ENCODE measurements around the gene WNK3. TPM values are rescaled to one million over a fixed set of nuclear protein-coding genes. Genes with fewer than 3 reads are reported as not detected.
"Not testable (repeated sequence)": the region's sequence is repeated elsewhere in the genome, so short reads cannot be mapped to it uniquely, and the experiment has no call there.

The WNK3 gene
- 10 to 100 TPM in 5 of 8 experiments, under 1 TPM in 3; 0.20 to 23.2 (median 17.7) TPM for total RNA-seq

- 24 to 60% methylated on average over 2 to 12 of the region's 88 CpGs; no CpG with 5 or more reads in 8 of the 10 experiments for WGBS, 10 experiments
- in situ Hi-C loops (cut with MboI; ENCODE audit: low pct_unique_long_range_greater_than_20kb in 2 of 9, low sequenced_read_pairs in 9 of 9, unreplicated experiment in 9 of 9): no loop called here
- H3K4me3 ChIP-seq: peak within 1 kb of the TSS; percentile 45 to 77 (median 53)
- peak within 1 kb of the TSS; percentile 97 for H3K27ac ChIP-seq
- H3K4me1 ChIP-seq (replicated peaks in 1 of 2): peaks cover 4 to 9% of the 10 kb centered on the region in 2 donors
- peak; percentile 78 to 85 (median 82) for ATAC-seq (replicated peaks in 6 of 8)
Measured at GRCh38 chrX:54357414-54358377, at the start of gene WNK3. Gene WNK3 (minus strand): TSS chrX:54358046.

- ATAC-seq (replicated peaks in 6 of 8): no peak
- WGBS, 10 experiments: 0 to 80% (median 14%) methylated on average over 1 to 2 of the region's 2 CpGs; no CpG with 5 or more reads in 5 of the 10 experiments
- Histone ChIP-seq H3K4me3 (no peak overlapping the region), H3K4me1 (replicated peaks in 1 of 2) (no peaks in the 10 kb centered on the region), H3K27ac (no peak overlapping the region)
- in situ Hi-C loops (cut with MboI; ENCODE audit: low pct_unique_long_range_greater_than_20kb in 2 of 9, low sequenced_read_pairs in 9 of 9, unreplicated experiment in 9 of 9): no loop called here
Measured at GRCh38 chrX:54407266-54407665, 49.4 kb upstream of the WNK3 start.

GRCh38 chrX:54397113-54397512, 39.3 kb upstream of the WNK3 start:
- no peaks in the 10 kb centered on the region for H3K4me1 ChIP-seq (replicated peaks in 1 of 2)
- H3K27ac ChIP-seq: no peak overlapping the region
- 63% methylated on average over 1 of the region's 1 CpG; no CpG with 5 or more reads in 9 of the 10 experiments for WGBS, 10 experiments
- no peak for ATAC-seq (replicated peaks in 6 of 8)
- in situ Hi-C loops (cut with MboI; ENCODE audit: low pct_unique_long_range_greater_than_20kb in 2 of 9, low sequenced_read_pairs in 9 of 9, unreplicated experiment in 9 of 9): no loop called here
- H3K4me3 ChIP-seq: no peak overlapping the region

GRCh38 chrX:54386314-54386713, 28.5 kb upstream of the WNK3 start:
- H3K27ac ChIP-seq: no peak overlapping the region
- H3K4me3 ChIP-seq: no peak overlapping the region
- H3K4me1 ChIP-seq (replicated peaks in 1 of 2): no peaks in the 10 kb centered on the region
- no peak for ATAC-seq (replicated peaks in 6 of 8)
- 0 to 25% (median 13%) methylated on average over 1 of the region's 1 CpG; no CpG with 5 or more reads in 7 of the 10 experiments for WGBS, 10 experiments
- in situ Hi-C loops (cut with MboI; ENCODE audit: low pct_unique_long_range_greater_than_20kb in 2 of 9, low sequenced_read_pairs in 9 of 9, unreplicated experiment in 9 of 9): no loop called here

GRCh38 chrX:54384661-54385060, 26.8 kb upstream of the WNK3 start:
- H3K27ac ChIP-seq; H3K4me3 ChIP-seq; in situ Hi-C loops (cut with MboI; ENCODE audit: low pct_unique_long_range_greater_than_20kb in 2 of 9, low sequenced_read_pairs in 9 of 9, unreplicated experiment in 9 of 9); H3K4me1 ChIP-seq (replicated peaks in 1 of 2); ATAC-seq (replicated peaks in 6 of 8): not testable (repeated sequence)
- WGBS, 10 experiments: 0 to 57% methylated on average over 1 to 3 of the region's 5 CpGs; no CpG with 5 or more reads in 8 of the 10 experiments

- 14 to 25% methylated on average over 1 of the region's 4 CpGs; no CpG with 5 or more reads in 8 of the 10 experiments for WGBS, 10 experiments
- in situ Hi-C loops (cut with MboI; ENCODE audit: low pct_unique_long_range_greater_than_20kb in 2 of 9, low sequenced_read_pairs in 9 of 9, unreplicated experiment in 9 of 9): no loop called here
Measured at GRCh38 chrX:54359408-54359807, 1.6 kb upstream of the WNK3 start.

GRCh38 chrX:54358424-54359211, 772 bp upstream of the WNK3 start:
- WGBS, 10 experiments: 10 to 46% (median 40%) methylated on average over 1 to 19 of the region's 54 CpGs; no CpG with 5 or more reads in 7 of the 10 experiments
- peak in 7 of 8 experiments; percentile 8 to 71 (median 62) for ATAC-seq (replicated peaks in 6 of 8)
- Histone ChIP-seq H3K27ac (peak overlapping the region; percentile 97), H3K4me3 (peak overlapping the region; percentile 45 to 77 (median 53)), H3K4me1 (replicated peaks in 1 of 2) (peaks cover 4 to 9% of the 10 kb centered on the region in 2 donors)
- in situ Hi-C loops (cut with MboI; ENCODE audit: low pct_unique_long_range_greater_than_20kb in 2 of 9, low sequenced_read_pairs in 9 of 9, unreplicated experiment in 9 of 9): no loop called here

More at GRCh38 chrX:54359408-54359807, 1.6 kb upstream of the WNK3 start:
- peaks cover 4 to 9% of the 10 kb centered on the region in 2 donors for H3K4me1 ChIP-seq (replicated peaks in 1 of 2)
- ATAC-seq (replicated peaks in 6 of 8): no peak
- H3K27ac ChIP-seq: peak overlapping the region; percentile 97
- H3K4me3 ChIP-seq: peak overlapping the region; percentile 45 to 77 (median 53)

- no peak for ATAC-seq (replicated peaks in 6 of 8)
- WGBS, 10 experiments: 30 to 100% (median 80%) methylated on average over 1 to 2 of the region's 2 CpGs; no CpG with 5 or more reads in 5 of the 10 experiments
- H3K27ac ChIP-seq: no peak overlapping the region
- H3K4me3 ChIP-seq: no peak overlapping the region
- H3K4me1 ChIP-seq (replicated peaks in 1 of 2): peaks cover 0 to 5% of the 10 kb centered on the region in 2 donors
- in situ Hi-C loops (cut with MboI; ENCODE audit: low pct_unique_long_range_greater_than_20kb in 2 of 9, low sequenced_read_pairs in 9 of 9, unreplicated experiment in 9 of 9): no loop called here
Measured at GRCh38 chrX:54352677-54353076, 5.2 kb downstream of the WNK3 start.

- ATAC-seq (replicated peaks in 6 of 8); H3K27ac ChIP-seq; H3K4me1 ChIP-seq (replicated peaks in 1 of 2); in situ Hi-C loops (cut with MboI; ENCODE audit: low pct_unique_long_range_greater_than_20kb in 2 of 9, low sequenced_read_pairs in 9 of 9, unreplicated experiment in 9 of 9); H3K4me3 ChIP-seq: not testable (repeated sequence)
- 69 to 94% (median 79%) methylated on average over 1 to 10 of the region's 10 CpGs; no CpG with 5 or more reads in 6 of the 10 experiments for WGBS, 10 experiments
Measured at GRCh38 chrX:54337383-54337782, 20.5 kb downstream of the WNK3 start.

- no peak for ATAC-seq (replicated peaks in 6 of 8)
- in situ Hi-C loops (cut with MboI; ENCODE audit: low pct_unique_long_range_greater_than_20kb in 2 of 9, low sequenced_read_pairs in 9 of 9, unreplicated experiment in 9 of 9): no loop called here
- 57 to 100% (median 74%) methylated on average over 1 to 7 of the region's 8 CpGs; no CpG with 5 or more reads in 6 of the 10 experiments for WGBS, 10 experiments
Measured at GRCh38 chrX:54325077-54325476, 32.8 kb downstream of the WNK3 start.

GRCh38 chrX:54320067-54320466, 37.8 kb downstream of the WNK3 start:
- in situ Hi-C loops (cut with MboI; ENCODE audit: low pct_unique_long_range_greater_than_20kb in 2 of 9, low sequenced_read_pairs in 9 of 9, unreplicated experiment in 9 of 9): no loop called here
- H3K4me3 ChIP-seq: no peak overlapping the region
- WGBS, 10 experiments: 17 to 100% (median 67%) methylated on average over 1 of the region's 1 CpG; no CpG with 5 or more reads in 6 of the 10 experiments
- no peak overlapping the region for H3K27ac ChIP-seq
- H3K4me1 ChIP-seq (replicated peaks in 1 of 2): no peaks in the 10 kb centered on the region
- no peak for ATAC-seq (replicated peaks in 6 of 8)

More at GRCh38 chrX:54325077-54325476, 32.8 kb downstream of the WNK3 start:
- H3K27ac ChIP-seq: no peak overlapping the region
- no peaks in the 10 kb centered on the region for H3K4me1 ChIP-seq (replicated peaks in 1 of 2)
- no peak overlapping the region for H3K4me3 ChIP-seq

GRCh38 chrX:54306379-54306778, 51.5 kb downstream of the WNK3 start:
- in situ Hi-C loops (cut with MboI; ENCODE audit: low pct_unique_long_range_greater_than_20kb in 2 of 9, low sequenced_read_pairs in 9 of 9, unreplicated experiment in 9 of 9): no loop called here
- 37 to 100% (median 73%) methylated on average over 1 to 2 of the region's 2 CpGs; no CpG with 5 or more reads in 6 of the 10 experiments for WGBS, 10 experiments
- H3K27ac ChIP-seq: no peak overlapping the region
- no peaks in the 10 kb centered on the region for H3K4me1 ChIP-seq (replicated peaks in 1 of 2)
- ATAC-seq (replicated peaks in 6 of 8): no peak
- no peak overlapping the region for H3K4me3 ChIP-seq
